PC-3 (cell line): Measurements from ENCODE around the gene ASB14. TPM values are rescaled to one million over a fixed set of nuclear protein-coding genes. Genes with fewer than 3 reads are reported as not detected.

Experiments used
- ATAC-seq: fragments of 200-7000 bp; cut with Tn5 transposase; 2 replicates; pipeline ENCODE4 v1.9.1; 2020; ENCODE audit warnings: mild to moderate bottlenecking, moderate library complexity
- BruUV-seq: library from RNA; stranded (reverse); fragments of 400-500 nt; replicated peaks from 2 replicates; lab custom pipeline; 2021; lab: Mats Ljungman, UMichigan
- CTCF ChIA-PET: fragments of 300-600 bp; sonication (Branson Sonifier 250); formaldehyde crosslinking; loops from one replicate; lab custom pipeline; 2022; ENCODE audit warnings: antibody characterized with exemption; lab: Charles Lee
- POLR2A ChIA-PET: fragments of 300-600 bp; sonication (Branson Sonifier 250); formaldehyde crosslinking; loops from one replicate; lab custom pipeline; 2022; ENCODE audit warnings: antibody characterized with exemption; ENCODE audit not compliant: unreplicated experiment; lab: Charles Lee
- DNase-seq: peaks from one replicate; pipeline ENCODE4 v3.0.0-alpha.2; 2015
- H2AFZ ChIP-seq: fragments of 300-600 bp; sonication (generic); 2 replicates; pipeline ENCODE4 v1.6.0; 2016; ENCODE audit warnings: antibody characterized with exemption, low read length
- H3F3A ChIP-seq: fragments of 300-600 bp; sonication (generic); one replicate; pipeline ENCODE4 v1.6.0; 2017; ENCODE audit warnings: antibody characterized with exemption, low read length, control low read depth, mild to moderate bottlenecking; ENCODE audit not compliant: unreplicated experiment
- H3K27ac ChIP-seq: fragments of 300-600 bp; sonication (generic); 2 replicates; pipeline ENCODE4 v1.5.1; 2016; ENCODE audit warnings: mild to moderate bottlenecking, low read length
- H3K27me3 ChIP-seq: fragments of 300-600 bp; sonication (generic); 2 replicates; pipeline ENCODE4 v1.6.1; 2016; ENCODE audit warnings: low read length, mixed read lengths
- H3K36me3 ChIP-seq: fragments of 300-600 bp; sonication (generic); 2 replicates; pipeline ENCODE4 v1.6.1; 2016; ENCODE audit warnings: low read depth, mixed run types, low read length, mixed read lengths
- H3K4me1 ChIP-seq: fragments of 300-600 bp; sonication (generic); 2 replicates; pipeline ENCODE4 v1.5.1; 2016; ENCODE audit warnings: low read length; ENCODE audit not compliant: insufficient read depth
- H3K4me2 ChIP-seq: fragments of 300-600 bp; sonication (generic); 2 replicates; pipeline ENCODE4 v1.6.0; 2016; ENCODE audit warnings: low read length
- H3K4me3 ChIP-seq: fragments of 300-600 bp; sonication (generic); 2 replicates; pipeline ENCODE4 v1.5.1; 2016; ENCODE audit warnings: mild to moderate bottlenecking, low read length, mixed read lengths
- H3K79me2 ChIP-seq: fragments of 300-600 bp; sonication (generic); 2 replicates; pipeline ENCODE4 v1.6.1; 2017; ENCODE audit warnings: low read length, mixed read lengths
- H3K9ac ChIP-seq: fragments of 300-600 bp; sonication (generic); 2 replicates; pipeline ENCODE4 v1.6.0; 2016; ENCODE audit warnings: mild to moderate bottlenecking, low read length
- H3K9me2 ChIP-seq: fragments of 300-600 bp; sonication (generic); replicated peaks from 2 replicates; pipeline ENCODE4 v1.6.1; 2016; ENCODE audit warnings: mixed run types, low read length, mixed read lengths
- H3K9me3 ChIP-seq: fragments of 300-600 bp; sonication (generic); 2 replicates; pipeline ENCODE4 v1.6.1; 2016; ENCODE audit warnings: low read length, mixed read lengths
- H4K20me1 ChIP-seq: fragments of 300-600 bp; sonication (generic); 2 replicates; pipeline ENCODE4 v1.6.1; 2016; ENCODE audit warnings: low read length, mixed read lengths
- EZH2 ChIP-seq: fragments of 300-600 bp; sonication (generic); IDR thresholded peaks from one replicate; pipeline ENCODE4 v1.6.1; 2017; ENCODE audit warnings: antibody characterized with exemption, mild to moderate bottlenecking, low read length; ENCODE audit not compliant: unreplicated experiment
- EZH2phosphoT487 ChIP-seq: fragments of 300-600 bp; sonication (generic); IDR thresholded peaks from 2 replicates; pipeline ENCODE4 v1.6.1; 2018; ENCODE audit warnings: mild to moderate bottlenecking, antibody characterized with exemption, low read length, borderline replicate concordance
- intact Hi-C: fragments of 100-400 bp; cut with micrococcal nuclease; formaldehyde crosslinking; loops from 2 replicates; pipeline ENCODE4 v1.9.0; 2023
- total RNA-seq: library from RNA; depleted of rRNA; stranded (reverse); fragments of >200 nt; gene quantifications from 2 replicates; pipeline ENCODE4 v1.2.3, GENCODE V29; 2014
- TF ChIP-seq, protein P1 (sequence below): fragments of 300-600 bp; sonication (generic); conservative IDR thresholded peaks from 2 replicates; pipeline ENCODE4 v1.5.1; 2017; ENCODE audit warnings: antibody characterized with exemption, low read depth, mild to moderate bottlenecking, low read length

Gene ASB14
- total RNA-seq, 1 experiment from 2014 or later: not detected

DNA sequence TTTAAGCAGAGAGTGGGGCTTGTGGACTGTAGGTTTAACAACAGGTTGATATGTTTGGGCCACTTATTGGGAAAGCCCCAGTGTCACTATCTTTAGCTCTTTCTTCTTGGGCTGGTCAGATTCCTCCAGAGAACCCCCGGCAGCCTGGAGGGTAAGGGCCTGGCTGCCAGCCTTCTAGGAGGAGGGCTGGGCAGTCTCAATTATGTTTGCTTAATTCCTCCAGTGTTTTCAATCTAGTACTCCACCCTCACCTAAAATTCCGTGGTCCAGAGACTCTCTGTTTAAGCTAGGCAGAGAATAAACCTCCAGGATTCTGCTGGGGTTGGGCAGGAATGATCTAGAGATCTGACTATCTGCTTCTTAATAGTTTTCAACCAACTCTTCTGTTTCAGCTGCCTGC is 5.3 kb downstream of the ASB14 start:
- ATAC-seq (peak; percentile 22; the same call in 1 of the 2 replicates), DNase-seq (no peak)
- Histone ChIP-seq H3K4me2 (no peak overlapping the region), H3K9me3 (no peaks in the 10 kb centered on the region), H3K36me3 (no peaks in the 10 kb centered on the region), H3K27ac (no peak overlapping the region), H2AFZ (no peak overlapping the region), H3F3A (no peaks in the 10 kb centered on the region), H3K79me2 (no peaks in the 10 kb centered on the region), H3K4me3 (no peak overlapping the region), H3K4me1 (no peaks in the 10 kb centered on the region), H3K9me2 (no peaks in the 10 kb centered on the region), H3K27me3 (no peaks in the 10 kb centered on the region), H3K9ac (no peak overlapping the region), H4K20me1 (no peaks in the 10 kb centered on the region)
- no TSS peak for BruUV-seq
- intact Hi-C loops: no loop called here
- TF ChIP-seq EZH2: no peak
- TF ChIP-seq, protein P1, sequence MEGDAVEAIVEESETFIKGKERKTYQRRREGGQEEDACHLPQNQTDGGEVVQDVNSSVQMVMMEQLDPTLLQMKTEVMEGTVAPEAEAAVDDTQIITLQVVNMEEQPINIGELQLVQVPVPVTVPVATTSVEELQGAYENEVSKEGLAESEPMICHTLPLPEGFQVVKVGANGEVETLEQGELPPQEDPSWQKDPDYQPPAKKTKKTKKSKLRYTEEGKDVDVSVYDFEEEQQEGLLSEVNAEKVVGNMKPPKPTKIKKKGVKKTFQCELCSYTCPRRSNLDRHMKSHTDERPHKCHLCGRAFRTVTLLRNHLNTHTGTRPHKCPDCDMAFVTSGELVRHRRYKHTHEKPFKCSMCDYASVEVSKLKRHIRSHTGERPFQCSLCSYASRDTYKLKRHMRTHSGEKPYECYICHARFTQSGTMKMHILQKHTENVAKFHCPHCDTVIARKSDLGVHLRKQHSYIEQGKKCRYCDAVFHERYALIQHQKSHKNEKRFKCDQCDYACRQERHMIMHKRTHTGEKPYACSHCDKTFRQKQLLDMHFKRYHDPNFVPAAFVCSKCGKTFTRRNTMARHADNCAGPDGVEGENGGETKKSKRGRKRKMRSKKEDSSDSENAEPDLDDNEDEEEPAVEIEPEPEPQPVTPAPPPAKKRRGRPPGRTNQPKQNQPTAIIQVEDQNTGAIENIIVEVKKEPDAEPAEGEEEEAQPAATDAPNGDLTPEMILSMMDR: no peak
- TF ChIP-seq EZH2phosphoT487: no peak
- ChIA-PET POLR2A (interaction anchor here (0.5 kb wide), 1 partner anchor 16 kb away, joined by 10 read pairs; no protein-coding TSS in a partner anchor), CTCF (no interaction called here)

DNA sequence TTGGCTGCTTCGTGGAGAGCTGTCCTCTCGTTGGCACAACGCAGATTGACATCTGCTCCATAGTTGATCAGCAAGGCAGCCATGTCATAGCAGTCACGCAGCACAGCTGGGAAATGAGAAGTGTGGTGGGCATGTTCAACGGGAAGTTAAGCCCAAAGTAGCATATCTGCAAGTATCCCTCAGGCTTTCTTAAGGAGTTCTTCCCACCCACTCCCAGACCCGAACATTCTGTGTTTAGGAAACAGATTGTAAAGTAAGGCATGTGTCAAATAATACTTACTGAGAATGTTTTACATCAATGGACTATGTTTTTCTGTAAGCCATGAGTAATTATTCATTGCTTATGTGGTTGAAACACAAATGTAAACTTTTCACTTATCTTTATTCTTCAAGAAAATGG is 9.2 kb downstream of the ASB14 start:
- Histone ChIP-seq H2AFZ (no peak overlapping the region), H3K27me3 (no peaks in the 10 kb centered on the region), H3K9me2 (no peaks in the 10 kb centered on the region), H3K9ac (no peak overlapping the region), H3K79me2 (no peaks in the 10 kb centered on the region), H3K4me1 (peaks cover 8% of the 10 kb centered on the region), H3K4me3 (no peak overlapping the region), H3K9me3 (no peaks in the 10 kb centered on the region), H3K36me3 (no peaks in the 10 kb centered on the region), H3K4me2 (no peak overlapping the region), H3K27ac (no peak overlapping the region), H3F3A (no peaks in the 10 kb centered on the region), H4K20me1 (no peaks in the 10 kb centered on the region)
- ChIA-PET CTCF (no interaction called here), POLR2A (no interaction called here)
- no peak for DNase-seq
- TF ChIP-seq EZH2 (no peak), EZH2phosphoT487 (no peak)
- TF ChIP-seq, protein P1: no peak
- intact Hi-C loops: no loop called here
- no TSS peak for BruUV-seq
- no peak for ATAC-seq

DNA sequence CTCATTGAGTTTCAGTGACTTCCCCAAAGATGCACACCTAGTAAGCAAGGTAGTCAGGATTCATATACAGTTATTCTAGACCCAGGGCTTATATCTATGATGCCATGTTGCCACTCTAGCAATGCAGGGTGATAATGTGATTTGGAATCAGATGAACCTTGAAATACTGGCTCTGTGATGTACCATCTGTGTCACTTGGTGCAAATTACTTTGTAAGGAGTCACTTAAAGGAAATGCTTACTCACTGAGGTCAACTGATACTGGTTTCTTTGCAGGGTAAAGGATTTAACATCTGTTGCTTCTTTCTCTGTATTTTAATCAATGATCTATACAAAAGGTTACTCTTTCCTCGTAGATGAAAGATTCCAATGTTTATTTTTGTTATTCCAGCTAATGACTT is 10.8 kb downstream of the ASB14 start:
- no peaks in the 10 kb centered on the region for H3K9me2 ChIP-seq
- H3K27me3 ChIP-seq: no peaks in the 10 kb centered on the region
- no peaks in the 10 kb centered on the region for H3F3A ChIP-seq
- TF ChIP-seq EZH2 (no peak), EZH2phosphoT487 (no peak)
- TF ChIP-seq, protein P1: no peak
- BruUV-seq: no TSS peak
- peak; percentile 50 for ATAC-seq
- no peak overlapping the region for H3K27ac ChIP-seq
- no peaks in the 10 kb centered on the region for H4K20me1 ChIP-seq
- no peak overlapping the region for H3K9ac ChIP-seq
- no peaks in the 10 kb centered on the region for H3K79me2 ChIP-seq
- ChIA-PET POLR2A (no interaction called here), CTCF (no interaction called here)
- H3K4me2 ChIP-seq: no peak overlapping the region
- no peaks in the 10 kb centered on the region for H3K36me3 ChIP-seq
- intact Hi-C loops: no loop called here
- no peak overlapping the region for H2AFZ ChIP-seq
- peak; percentile 43 for DNase-seq
- H3K4me1 ChIP-seq: peaks cover 8% of the 10 kb centered on the region
- H3K4me3 ChIP-seq: no peak overlapping the region
- no peaks in the 10 kb centered on the region for H3K9me3 ChIP-seq
